AG10803 (cell line): Measurements from ENCODE around the gene DUSP2.

Source experiments
- DNase-seq: peaks from one replicate; pipeline ENCODE4 v3.0.0; 2010; ENCODE audit warnings: low read depth
- H3K4me3 ChIP-seq: 2 replicates; pipeline ENCODE4 v1.5.1; 2011; ENCODE audit warnings: mild to moderate bottlenecking, low read length, control low read depth
- TF ChIP-seq, protein P1 (sequence below): conservative IDR thresholded peaks from 2 replicates; pipeline ENCODE4 v1.5.1; 2011; ENCODE audit warnings: mild to moderate bottlenecking, low read length, control low read depth, inconsistent platforms

DUSP2 gene

DNA sequence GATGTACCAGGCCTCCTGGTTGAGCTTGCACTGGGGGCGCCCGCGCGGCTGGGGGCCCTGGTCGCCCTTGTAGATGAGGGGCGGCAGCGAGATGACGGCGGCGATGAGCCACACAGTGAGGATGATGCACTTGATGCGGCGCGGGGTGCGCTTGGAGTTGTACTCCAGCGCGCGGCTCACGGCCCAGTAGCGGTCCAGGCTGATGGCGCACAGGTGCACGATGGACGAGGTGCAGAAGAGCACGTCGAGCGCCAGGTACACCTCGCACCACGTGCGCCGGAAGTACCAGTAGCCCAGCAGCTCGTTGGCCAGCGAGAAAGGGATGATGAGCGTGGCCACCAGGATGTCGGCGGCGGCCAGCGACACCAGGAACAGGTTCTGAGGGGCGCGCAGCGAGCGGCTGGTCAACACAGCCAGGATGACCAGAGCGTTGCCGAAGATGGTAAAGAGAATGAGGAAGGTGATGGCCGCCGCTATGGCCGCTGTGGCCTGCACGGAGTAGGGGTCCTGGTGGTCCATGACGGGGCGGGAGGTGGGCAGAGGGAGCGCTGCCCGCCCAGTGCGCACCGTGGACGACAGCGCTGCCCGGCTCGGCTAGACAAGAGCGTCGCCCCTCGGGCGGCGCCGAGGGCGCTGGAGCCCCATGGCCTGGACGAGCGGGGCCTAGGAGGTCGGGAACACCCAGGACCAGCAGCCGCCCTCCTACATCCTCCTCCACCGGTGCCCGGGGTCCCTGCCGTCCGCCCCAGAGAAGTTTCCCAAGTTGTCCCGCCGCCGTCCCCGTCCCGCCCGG lies 29.4 kb downstream of the DUSP2 start:
- TF ChIP-seq, protein P1, sequence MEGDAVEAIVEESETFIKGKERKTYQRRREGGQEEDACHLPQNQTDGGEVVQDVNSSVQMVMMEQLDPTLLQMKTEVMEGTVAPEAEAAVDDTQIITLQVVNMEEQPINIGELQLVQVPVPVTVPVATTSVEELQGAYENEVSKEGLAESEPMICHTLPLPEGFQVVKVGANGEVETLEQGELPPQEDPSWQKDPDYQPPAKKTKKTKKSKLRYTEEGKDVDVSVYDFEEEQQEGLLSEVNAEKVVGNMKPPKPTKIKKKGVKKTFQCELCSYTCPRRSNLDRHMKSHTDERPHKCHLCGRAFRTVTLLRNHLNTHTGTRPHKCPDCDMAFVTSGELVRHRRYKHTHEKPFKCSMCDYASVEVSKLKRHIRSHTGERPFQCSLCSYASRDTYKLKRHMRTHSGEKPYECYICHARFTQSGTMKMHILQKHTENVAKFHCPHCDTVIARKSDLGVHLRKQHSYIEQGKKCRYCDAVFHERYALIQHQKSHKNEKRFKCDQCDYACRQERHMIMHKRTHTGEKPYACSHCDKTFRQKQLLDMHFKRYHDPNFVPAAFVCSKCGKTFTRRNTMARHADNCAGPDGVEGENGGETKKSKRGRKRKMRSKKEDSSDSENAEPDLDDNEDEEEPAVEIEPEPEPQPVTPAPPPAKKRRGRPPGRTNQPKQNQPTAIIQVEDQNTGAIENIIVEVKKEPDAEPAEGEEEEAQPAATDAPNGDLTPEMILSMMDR = no peak
- no peak overlapping the region for H3K4me3 ChIP-seq
- no peak for DNase-seq

DNA sequence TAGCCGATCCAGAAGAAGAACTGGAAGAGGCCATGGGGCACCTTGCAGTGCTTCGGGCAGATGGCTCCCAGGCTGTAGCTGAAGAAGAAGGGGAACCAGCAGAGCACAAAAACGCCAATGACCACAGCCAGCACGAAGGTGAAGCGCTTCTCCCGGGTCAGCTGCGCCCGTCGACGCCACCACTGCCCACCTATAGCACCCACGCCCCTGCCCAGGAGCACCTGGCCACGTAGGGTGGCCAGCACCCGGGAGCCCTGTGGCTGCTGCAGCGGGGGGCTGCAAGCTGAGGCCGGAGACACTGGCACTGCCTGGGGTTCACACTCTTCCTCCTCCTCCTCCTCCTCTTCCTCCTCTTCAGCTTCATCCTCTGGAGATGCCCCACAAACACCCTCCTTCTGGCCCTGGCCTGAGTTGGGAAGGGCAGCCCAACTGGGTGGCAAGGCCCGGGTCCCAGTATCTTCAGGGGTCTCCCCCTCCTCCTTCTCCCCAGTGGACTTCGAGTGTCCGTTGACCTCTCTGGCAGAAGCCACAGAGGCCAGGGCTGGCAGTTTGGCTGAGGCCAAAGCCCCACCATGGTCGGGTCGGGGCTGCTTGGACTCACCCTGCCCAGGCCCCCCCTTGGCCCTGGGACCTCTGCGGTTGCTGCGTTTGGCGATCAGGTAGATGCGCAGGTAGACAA lies 30.2 kb downstream of the DUSP2 start:
- TF ChIP-seq, protein P1 = no peak
- H3K4me3 ChIP-seq = no peak overlapping the region
- DNase-seq = no peak

DNA sequence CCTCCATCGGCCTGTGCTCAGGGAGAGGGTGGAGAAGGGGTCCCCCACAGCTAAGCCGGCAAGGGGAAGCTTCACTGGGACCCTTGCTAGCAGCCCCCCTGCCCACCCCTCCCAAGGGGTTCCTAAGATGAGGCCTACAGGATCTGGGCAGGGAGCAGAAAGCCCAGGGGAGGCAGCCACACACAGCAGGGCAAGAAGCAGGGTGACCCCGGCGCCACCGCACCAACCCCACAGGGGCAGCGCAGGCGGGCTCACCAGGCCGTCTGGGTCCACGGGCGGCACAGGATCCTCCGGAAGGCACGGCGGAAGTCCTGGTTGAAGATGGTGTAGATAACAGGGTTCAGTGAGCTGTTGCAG lies 30.7 kb downstream of the DUSP2 start:
- no peak for DNase-seq
- TF ChIP-seq, protein P1 = no peak

DNA sequence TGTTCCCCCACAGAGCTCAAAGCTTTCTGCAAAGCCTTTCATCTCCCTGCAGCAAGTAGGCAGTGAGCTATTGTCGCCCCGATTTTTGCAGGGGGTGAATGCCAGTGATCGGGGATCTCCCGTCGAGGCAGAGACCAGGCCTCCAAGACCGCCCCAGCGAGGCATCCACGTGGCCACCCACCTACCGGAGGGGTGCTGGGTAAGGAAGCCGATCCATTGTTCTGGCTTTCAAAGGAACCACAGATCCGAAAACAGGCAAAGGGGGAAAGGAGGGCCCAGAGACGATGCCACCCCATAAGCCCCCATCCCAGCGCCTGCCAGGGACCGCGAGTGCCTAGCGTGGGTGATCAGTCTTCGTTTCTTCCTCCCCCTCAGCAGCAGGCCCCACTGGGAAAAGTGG lies 31.3 kb downstream of the DUSP2 start:
- TF ChIP-seq, protein P1 = no peak

More for the DNA sequence above, 30.7 kb downstream of the DUSP2 start:
- H3K4me3 ChIP-seq = no peak overlapping the region

DNA sequence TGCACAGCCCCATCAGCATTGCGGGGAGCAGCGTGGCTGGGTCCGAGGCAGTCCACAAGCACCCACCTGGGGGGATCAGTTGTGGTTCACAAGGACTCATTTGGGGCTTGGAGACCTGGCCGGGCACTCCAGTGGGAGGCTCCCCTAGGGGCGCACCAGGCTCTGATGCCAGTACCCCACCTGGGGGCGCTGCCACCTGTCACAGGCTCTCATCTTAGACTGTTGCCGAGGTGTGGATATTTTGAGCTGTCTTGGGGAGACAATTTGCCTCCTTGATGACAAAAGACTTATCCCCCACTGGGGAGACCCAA lies 31.9 kb downstream of the DUSP2 start:
- DNase-seq = no peak
- H3K4me3 ChIP-seq = no peak overlapping the region
- TF ChIP-seq, protein P1 = no peak

More for the DNA sequence above, 31.3 kb downstream of the DUSP2 start:
- H3K4me3 ChIP-seq = no peak overlapping the region
- DNase-seq = no peak

DNA sequence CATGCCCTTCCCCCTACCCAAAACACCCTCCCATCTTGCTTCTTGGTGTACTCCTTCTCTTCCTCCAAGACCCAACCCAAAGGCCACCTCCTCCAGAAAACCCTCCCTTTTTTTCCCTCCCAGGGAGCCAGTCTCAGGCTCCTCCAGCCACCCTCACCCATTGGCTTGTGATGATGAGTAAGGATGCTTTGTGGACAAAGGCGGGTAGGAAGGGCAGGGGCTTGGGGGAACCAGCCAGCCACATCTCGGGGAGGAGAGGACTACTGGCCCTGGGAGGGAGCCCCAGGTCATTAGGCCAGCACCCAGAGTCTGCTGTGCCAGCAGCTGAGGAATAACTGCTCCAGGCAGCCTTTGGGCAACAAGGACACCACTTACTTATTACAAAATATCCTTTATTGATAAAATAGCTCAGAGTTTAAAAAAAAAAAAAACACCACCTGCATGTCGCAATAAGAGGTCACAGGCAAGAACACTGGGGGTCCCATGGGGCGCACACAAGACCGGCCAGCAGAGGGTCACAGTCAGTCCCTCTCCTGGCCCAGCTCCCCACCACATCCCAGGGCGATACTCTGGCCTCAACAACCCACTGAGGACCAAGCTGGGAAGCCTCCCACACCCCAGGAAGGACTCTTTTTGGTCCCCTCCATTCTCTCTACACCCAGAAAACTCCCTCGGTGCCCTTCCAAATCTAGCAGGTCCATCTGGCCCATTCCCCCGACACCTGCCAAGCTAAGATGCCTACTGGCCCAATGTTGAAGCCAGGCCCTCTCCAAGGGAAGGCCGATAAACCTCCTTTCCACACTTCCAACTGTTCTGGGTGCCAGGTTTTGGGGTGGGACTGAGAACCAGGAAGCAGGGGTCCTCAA lies 32.5 kb downstream of the DUSP2 start:
- TF ChIP-seq, protein P1 = no peak
- DNase-seq = no peak
- no peak overlapping the region for H3K4me3 ChIP-seq
